ENCODE measurements around the gene SLC2A11. TPM values are rescaled to one million over a fixed set of nuclear protein-coding genes. Genes with fewer than 3 reads are reported as not detected.

SLC2A11 gene
- total and polyA plus RNA-seq, 11 donors = 8.7 to 31.2 (median 18.7) TPM

GRCh38 chr22:23847991-23848864 lies 9.4 kb upstream of the SLC2A11 start:
- H3K36me3 ChIP-seq = no peaks in the 10 kb centered on the region
- intact Hi-C loops (cut with DNase I) = loop anchor here (1.0 to 10.0 kb wide), 10 partner anchors 61 to 306 kb away; partner anchors contain the start of genes CHCHD10 (in 5 of the 10), SMARCB1 (in 3 of the 10) and MMP11 (in 1 of the 10)
- no peak overlapping the region for H3K4me3 ChIP-seq
- H3K27me3 ChIP-seq = no peaks in the 10 kb centered on the region
- ATAC-seq (no peak), DNase-seq (peak in 1 of 5 donors; percentile 47)
- no peak for TF ChIP-seq POLR2A (IDR thresholded peaks at IDR 0.05)
- TF ChIP-seq CTCF (IDR thresholded peaks at IDR 0.05) = no peak
- peaks cover 3 to 54% (median 37%) of the 10 kb centered on the region in 12 donors for H3K4me1 ChIP-seq
- no peaks in the 10 kb centered on the region for H3K9me3 ChIP-seq
- WGBS, 4 donors = 79 to 85% (median 83%) methylated on average over 24 of the region's 24 CpGs
- H3K27ac ChIP-seq = no peak overlapping the region

GRCh38 chr22:23849009-23850006 lies 8.4 kb upstream of the SLC2A11 start:
- H3K4me3 ChIP-seq = peak overlapping the region in 4 of 12 donors; percentile 5 to 27 (median 24)
- H3K27me3 ChIP-seq = no peaks in the 10 kb centered on the region
- WGBS, 4 donors = 12 to 26% (median 23%) methylated on average over 44 to 62 of the region's 62 CpGs
- no peak overlapping the region for H3K27ac ChIP-seq
- DNase-seq (peak; percentile 81 to 94 (median 85)), ATAC-seq (peak; percentile 11 to 65 (median 56))
- H3K4me1 ChIP-seq = peaks cover 3 to 51% (median 31%) of the 10 kb centered on the region in 12 donors
- TF ChIP-seq CTCF (IDR thresholded peaks at IDR 0.05) (peak; percentile 95 to 99 (median 98)), POLR2A (IDR thresholded peaks at IDR 0.05) (no peak)
- intact Hi-C loops (cut with DNase I) = loop anchor here (2.0 to 10.0 kb wide), 9 partner anchors 62 to 307 kb away; partner anchors contain the start of genes CHCHD10 (in 5 of the 10), SMARCB1 (in 3 of the 10) and MMP11 (in 1 of the 10)
- no peaks in the 10 kb centered on the region for H3K9me3 ChIP-seq
- no peaks in the 10 kb centered on the region for H3K36me3 ChIP-seq

- ATAC-seq (no peak), DNase-seq (no peak)
- H3K4me3 ChIP-seq = no peak overlapping the region
- no peaks in the 10 kb centered on the region for H3K36me3 ChIP-seq
- TF ChIP-seq POLR2A (IDR thresholded peaks at IDR 0.05) (no peak), CTCF (IDR thresholded peaks at IDR 0.05) (no peak)
- peaks cover 3 to 42% (median 25%) of the 10 kb centered on the region in 12 donors for H3K4me1 ChIP-seq
- no peaks in the 10 kb centered on the region for H3K27me3 ChIP-seq
- intact Hi-C loops (cut with DNase I) = loop anchor here in 1 of 10 donors (5.0 kb wide), 1 partner anchor 308 kb away; no protein-coding TSS in a partner anchor
- H3K9me3 ChIP-seq = no peaks in the 10 kb centered on the region
- 85 to 87% (median 86%) methylated on average over 16 of the region's 16 CpGs for WGBS, 4 donors
- no peak overlapping the region for H3K27ac ChIP-seq
Observed at GRCh38 chr22:23850136-23850611, 7.5 kb upstream of the SLC2A11 start.
